ENCODE data around the gene RAPGEF3.

The RAPGEF3 gene

GRCh38 chr12:47740606-47741339 is 17.9 kb downstream of the RAPGEF3 start:
- H3K4me3 ChIP-seq (ENCODE audit: low read length) = no peak overlapping the region
- no peak for TF ChIP-seq CTCF (conservative IDR thresholded peaks at IDR 0.05; ENCODE audit: low read depth, low read length)
- no peak for DNase-seq (ENCODE audit: low read depth)

DNA sequence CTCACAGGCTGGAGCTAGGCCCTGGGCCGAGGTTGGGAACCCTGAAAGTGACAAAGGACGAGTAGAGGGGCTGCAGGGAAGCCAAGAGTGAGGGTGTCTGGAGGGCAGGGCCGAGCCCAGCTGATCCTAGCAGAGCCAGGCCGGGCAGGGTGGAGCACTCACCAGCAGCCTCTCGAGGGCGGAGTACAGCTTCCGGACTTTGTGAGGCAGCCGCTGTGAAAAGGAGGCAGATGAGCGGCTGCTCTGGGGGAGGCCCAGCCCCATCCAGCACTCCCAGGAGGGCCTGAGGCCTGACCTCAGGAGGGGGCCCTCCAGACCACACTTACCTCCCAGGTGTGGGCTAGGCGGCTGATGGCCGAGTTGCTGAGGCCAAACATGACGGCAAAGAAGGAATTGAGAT is 18.7 kb downstream of the RAPGEF3 start:
- TF ChIP-seq CTCF (conservative IDR thresholded peaks at IDR 0.05; ENCODE audit: low read depth, low read length) = no peak
- DNase-seq (ENCODE audit: low read depth) = no peak
- H3K4me3 ChIP-seq (ENCODE audit: low read length) = no peak overlapping the region

GRCh38 chr12:47739297-47739696 is 19.4 kb downstream of the RAPGEF3 start:
- TF ChIP-seq CTCF (conservative IDR thresholded peaks at IDR 0.05; ENCODE audit: low read depth, low read length) = no peak
- no peak for DNase-seq (ENCODE audit: low read depth)
- H3K4me3 ChIP-seq (ENCODE audit: low read length) = no peak overlapping the region

DNA sequence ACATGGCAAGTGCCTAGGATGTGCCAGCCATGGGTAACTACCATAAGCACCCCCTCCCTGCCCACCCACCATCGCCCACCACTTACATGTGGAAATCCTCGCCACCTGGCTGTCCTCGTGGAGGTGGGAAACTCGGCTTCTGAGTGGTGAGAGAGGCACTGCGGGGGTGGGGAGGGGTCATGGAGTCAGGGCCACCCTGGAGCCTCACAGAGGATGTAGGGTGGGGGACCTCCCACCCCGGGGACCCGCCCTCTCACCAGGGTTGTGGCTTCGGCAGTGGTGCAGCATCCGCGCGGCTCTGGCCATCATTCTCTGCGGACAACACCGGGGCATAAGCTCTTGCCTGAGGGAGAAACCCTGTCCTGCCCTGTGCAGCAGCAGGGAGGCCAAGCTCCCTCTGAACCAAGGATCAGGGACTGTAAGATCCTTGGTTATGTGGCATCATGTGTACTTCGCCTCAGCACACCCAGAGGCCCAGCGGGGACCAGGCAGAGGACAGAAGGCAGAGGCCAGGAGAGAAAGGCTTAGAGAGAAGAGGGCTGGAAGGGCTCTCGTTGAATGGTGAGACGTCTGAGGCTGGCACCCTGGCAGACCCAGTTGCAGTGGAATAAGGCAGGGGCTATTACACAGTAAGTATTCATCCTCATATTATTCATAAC is 20.6 kb downstream of the RAPGEF3 start:
- no peak for TF ChIP-seq CTCF (conservative IDR thresholded peaks at IDR 0.05; ENCODE audit: low read depth, low read length)
- DNase-seq (ENCODE audit: low read depth) = no peak
- H3K4me3 ChIP-seq (ENCODE audit: low read length) = no peak overlapping the region

DNA sequence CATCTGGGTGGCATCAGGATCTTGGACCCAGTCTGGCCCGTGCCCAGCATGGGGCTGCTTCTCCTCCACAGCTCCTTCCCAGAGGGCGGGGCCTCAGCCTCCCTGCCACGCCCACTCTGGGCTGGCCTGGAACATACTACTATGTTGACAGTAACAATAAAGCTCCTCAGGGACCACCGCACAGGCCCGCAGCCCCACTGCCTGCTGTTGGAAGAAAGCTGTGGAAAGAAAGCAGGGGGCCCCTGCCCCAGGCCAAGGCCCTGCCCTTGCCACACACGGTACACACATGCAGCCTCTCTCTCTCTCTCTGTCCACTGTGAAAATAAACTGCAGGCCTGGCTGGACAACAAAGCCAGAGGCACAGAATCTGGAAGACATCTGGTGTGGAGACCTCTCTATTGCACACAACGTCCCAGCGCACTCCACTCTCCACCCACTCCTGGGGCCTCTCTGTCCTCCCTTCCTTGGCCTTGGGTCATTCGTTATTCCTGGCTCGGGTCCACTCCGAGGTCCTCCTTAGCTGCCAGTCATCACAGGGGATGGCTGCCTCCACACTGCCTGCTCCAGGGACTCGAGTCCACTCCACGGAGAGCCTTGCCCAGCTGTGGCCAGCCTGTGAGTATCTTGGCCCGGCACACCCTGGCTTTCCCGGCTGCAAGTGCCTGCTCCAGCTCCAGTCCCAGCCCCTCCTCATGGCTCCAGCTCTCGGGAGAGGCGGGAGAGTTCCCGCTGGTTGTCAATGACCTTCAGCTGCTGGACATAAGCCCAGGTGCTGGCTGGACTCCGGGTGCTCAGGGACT is 21.6 kb downstream of the RAPGEF3 start:
- H3K4me3 ChIP-seq (ENCODE audit: low read length) = no peak overlapping the region
- DNase-seq (ENCODE audit: low read depth) = no peak
- no peak for TF ChIP-seq CTCF (conservative IDR thresholded peaks at IDR 0.05; ENCODE audit: low read depth, low read length)

GRCh38 chr12:47736216-47736615 is 22.5 kb downstream of the RAPGEF3 start:
- H3K4me3 ChIP-seq (ENCODE audit: low read length) = no peak overlapping the region
- no peak for DNase-seq (ENCODE audit: low read depth)
- no peak for TF ChIP-seq CTCF (conservative IDR thresholded peaks at IDR 0.05; ENCODE audit: low read depth, low read length)

All from retinal pigment epithelial cell (primary cell).